ENCODE data around the gene MAT1A. TPM values are rescaled to one million over a fixed set of nuclear protein-coding genes. Genes with fewer than 3 reads are reported as not detected.

The MAT1A gene
- total RNA-seq, 2 donors from 2014 or later, result 9.6 to 11.9 TPM

DNA sequence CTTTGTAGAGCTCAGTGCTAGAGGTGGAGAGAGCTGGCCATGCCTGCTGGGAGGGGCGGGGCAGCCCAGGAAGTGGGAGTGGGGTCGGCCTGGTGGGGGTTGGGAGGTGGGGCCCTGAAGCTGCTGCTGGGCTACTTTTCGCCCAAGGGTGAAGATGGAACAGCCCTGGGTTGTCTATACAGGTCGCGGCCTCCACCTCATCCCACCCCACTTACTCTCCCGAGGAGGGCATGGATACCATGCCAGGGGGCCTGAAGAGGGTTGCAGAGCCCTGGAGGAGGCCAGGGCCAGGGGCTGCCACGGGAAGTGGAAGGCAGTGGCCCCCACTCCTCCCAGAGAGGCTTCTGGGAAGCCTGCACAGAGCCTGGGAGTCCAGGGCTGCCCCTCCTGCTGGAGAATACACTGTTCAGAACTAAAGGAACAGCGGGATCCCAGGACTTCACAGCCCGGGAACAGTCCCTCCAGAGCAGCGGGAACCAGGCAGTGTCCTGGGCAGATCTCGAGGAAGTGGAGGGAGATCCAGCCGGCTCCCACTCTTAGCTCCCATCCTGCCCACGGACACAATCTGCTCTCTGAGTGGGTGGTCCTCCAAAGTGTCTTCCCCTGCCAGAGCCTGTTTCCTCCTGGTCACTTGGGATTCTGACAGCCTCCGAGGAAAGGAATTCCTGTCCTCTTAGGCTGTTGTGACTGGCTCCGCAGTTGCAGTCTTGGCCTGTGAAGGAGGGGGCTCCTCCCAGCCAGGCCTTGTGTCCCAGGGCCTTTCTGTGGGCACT lies 23.5 kb downstream of the MAT1A start:
- no peak for DNase-seq
- Histone ChIP-seq H3K27me3 (no peaks in the 10 kb centered on the region), H3K4me1 (peaks cover 13% of the 10 kb centered on the region), H3K36me3 (replicated peaks in 1 of 2; ENCODE audit: insufficient read depth in 1 of 2, low read depth in 2 of 2) (no peaks in the 10 kb centered on the region), H3K9me3 (no peaks in the 10 kb centered on the region), H3K27ac (peak overlapping the region in 1 of 4 donors; percentile 43), H3K4me3 (no peak overlapping the region)
- TF ChIP-seq, protein P1, sequence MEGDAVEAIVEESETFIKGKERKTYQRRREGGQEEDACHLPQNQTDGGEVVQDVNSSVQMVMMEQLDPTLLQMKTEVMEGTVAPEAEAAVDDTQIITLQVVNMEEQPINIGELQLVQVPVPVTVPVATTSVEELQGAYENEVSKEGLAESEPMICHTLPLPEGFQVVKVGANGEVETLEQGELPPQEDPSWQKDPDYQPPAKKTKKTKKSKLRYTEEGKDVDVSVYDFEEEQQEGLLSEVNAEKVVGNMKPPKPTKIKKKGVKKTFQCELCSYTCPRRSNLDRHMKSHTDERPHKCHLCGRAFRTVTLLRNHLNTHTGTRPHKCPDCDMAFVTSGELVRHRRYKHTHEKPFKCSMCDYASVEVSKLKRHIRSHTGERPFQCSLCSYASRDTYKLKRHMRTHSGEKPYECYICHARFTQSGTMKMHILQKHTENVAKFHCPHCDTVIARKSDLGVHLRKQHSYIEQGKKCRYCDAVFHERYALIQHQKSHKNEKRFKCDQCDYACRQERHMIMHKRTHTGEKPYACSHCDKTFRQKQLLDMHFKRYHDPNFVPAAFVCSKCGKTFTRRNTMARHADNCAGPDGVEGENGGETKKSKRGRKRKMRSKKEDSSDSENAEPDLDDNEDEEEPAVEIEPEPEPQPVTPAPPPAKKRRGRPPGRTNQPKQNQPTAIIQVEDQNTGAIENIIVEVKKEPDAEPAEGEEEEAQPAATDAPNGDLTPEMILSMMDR (IDR thresholded peaks at IDR 0.05), result no peak
- no peak for TF ChIP-seq POLR2A (IDR thresholded peaks at IDR 0.05)
- intact Hi-C loops (cut with DNase I), result no loop called here
- 59 to 72% methylated on average over 11 to 15 of the region's 15 CpGs for WGBS, 2 donors
- ATAC-seq, result no peak

DNA sequence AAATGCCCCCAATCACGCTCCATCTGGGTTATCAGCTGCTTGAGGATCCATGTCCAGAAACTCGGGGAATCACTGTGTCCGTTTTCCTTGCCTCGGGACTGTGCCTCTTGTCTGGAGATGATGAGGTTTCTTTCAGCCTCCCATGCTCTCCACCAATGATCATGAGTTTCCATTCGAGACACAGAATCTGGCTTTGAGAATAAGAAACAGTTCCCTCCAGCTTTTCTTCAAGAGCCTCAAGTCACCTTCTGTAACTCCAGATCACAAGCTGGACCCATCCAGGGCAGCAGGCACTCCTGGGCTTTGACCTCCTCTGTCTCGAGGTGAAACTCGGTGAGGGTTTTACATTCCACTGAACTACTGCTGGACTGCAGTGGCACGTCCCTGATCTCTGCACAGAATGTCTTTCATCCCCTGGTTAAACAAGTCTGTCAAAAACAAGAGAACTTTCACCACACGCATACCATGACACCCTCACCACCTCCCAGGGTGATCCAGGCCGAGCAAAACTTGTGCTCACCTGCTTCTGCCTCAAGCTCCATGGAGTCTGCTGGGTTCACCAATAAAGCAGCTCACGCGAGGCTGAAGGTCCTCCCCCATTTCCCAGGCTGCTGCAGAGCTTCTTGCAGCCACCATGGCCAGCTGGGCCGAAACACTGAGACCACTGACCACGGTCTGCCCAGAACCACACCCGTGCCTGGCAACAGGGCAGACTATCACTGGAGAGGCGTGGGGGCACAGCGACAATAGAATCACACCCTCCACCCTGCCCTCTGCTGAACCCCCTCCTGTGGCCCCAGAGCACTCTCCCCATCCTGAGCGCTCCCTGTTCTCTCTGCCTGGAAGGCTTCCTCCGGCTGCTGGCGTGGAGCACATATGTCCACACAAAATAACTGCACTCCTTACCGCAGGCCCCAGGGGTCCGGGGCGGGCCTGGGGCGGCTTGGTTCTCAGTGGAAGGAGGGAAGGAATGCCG lies 25.1 kb downstream of the MAT1A start:
- Histone ChIP-seq H3K4me1 (peaks cover 12% of the 10 kb centered on the region), H3K27ac (no peak overlapping the region), H3K27me3 (no peaks in the 10 kb centered on the region), H3K9me3 (no peaks in the 10 kb centered on the region), H3K4me3 (no peak overlapping the region), H3K36me3 (replicated peaks in 1 of 2; ENCODE audit: insufficient read depth in 1 of 2, low read depth in 2 of 2) (no peaks in the 10 kb centered on the region)
- intact Hi-C loops (cut with DNase I), result no loop called here
- no peak for ATAC-seq
- TF ChIP-seq, protein P1 (IDR thresholded peaks at IDR 0.05), result no peak
- TF ChIP-seq POLR2A (IDR thresholded peaks at IDR 0.05), result no peak
- no peak for DNase-seq
- WGBS, 2 donors, result 86 to 91% methylated on average over 22 to 23 of the region's 25 CpGs

DNA sequence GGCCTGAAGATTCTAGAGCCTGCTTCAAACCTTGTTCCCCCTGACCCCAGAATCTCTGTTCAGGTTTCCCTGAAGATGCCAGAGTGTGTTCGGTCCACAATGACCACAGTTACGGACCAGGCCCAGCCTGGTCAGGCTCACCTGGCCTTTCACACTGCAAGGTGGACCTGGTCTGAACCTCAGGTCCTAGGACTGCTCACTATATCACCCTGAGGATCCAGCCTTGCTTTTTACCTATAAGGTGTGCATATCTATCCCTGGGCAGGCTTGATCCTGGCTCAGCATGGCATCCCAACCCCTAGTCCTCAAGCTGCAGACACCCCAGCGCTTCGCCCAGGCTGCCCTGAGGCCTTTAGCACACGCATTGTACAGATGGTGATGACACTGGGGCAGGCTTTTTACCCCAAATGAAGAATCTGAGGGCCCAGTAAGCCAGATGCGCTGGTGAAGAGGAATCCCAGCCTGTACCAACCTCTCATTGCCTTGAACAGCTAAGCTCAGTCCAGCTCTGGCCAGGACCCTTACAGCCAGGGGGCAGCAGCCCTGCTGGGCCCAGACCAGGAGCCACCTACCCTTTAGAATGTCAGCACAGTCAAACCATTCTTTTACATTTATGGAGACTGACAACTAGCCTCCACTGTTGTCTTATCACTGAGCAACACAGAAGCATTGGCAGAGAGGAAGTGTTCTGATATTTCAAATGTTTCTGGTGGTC lies 28.0 kb downstream of the MAT1A start:
- Histone ChIP-seq H3K4me3 (no peak overlapping the region), H3K27ac (no peak overlapping the region), H3K4me1 (no peaks in the 10 kb centered on the region), H3K9me3 (no peaks in the 10 kb centered on the region), H3K36me3 (replicated peaks in 1 of 2; ENCODE audit: insufficient read depth in 1 of 2, low read depth in 2 of 2) (no peaks in the 10 kb centered on the region), H3K27me3 (no peaks in the 10 kb centered on the region)
- ATAC-seq (no peak), DNase-seq (no peak)
- 87 to 93% methylated on average over 6 of the region's 6 CpGs for WGBS, 2 donors
- TF ChIP-seq, protein P1 (IDR thresholded peaks at IDR 0.05), result no peak
- no peak for TF ChIP-seq POLR2A (IDR thresholded peaks at IDR 0.05)
- intact Hi-C loops (cut with DNase I), result no loop called here

DNA sequence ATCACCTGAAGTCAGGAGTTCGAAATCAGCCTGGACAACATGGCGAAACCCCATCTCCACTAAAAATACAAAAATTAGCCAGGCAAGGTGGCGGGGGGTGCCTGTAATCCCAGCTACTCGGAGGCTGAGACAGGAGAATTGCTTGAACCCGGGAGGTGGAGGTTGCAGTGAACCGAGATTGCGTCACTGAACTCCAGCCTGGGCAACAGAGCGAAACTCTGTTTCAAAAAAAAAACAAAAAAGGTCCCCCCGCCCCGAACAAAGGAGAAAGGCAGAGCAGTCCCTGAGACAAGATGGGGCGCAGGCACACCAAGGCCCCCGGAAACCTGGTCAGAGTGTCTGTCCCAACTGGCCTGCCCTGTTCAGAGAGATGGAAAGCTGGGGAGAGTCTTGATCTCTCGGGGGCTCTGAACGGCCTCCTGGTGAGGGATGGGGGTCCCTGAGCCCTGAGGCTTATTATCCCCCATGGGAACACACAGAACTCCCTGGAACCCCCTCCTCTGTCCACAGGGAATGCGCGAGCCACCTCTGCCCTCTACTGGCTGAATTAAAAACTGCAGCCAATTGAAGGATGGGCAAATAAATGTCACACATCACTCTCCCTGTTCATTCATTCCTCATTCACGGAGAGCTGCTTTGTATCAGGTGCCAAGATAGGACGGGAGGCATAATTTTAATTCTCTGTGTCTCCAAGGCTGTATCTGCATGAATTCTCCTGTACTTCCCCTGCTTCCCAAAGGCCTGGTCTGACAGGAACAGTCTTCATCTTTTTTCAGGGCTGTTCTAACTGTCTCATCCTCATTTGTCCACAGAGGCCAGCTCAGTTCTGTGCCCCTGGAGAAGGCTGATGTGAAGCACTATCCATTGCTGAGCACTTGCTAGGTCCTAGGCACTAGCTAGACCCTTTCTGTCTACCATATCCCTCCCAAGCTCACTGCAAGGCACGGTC lies 28.9 kb downstream of the MAT1A start:
- ATAC-seq, result no peak
- intact Hi-C loops (cut with DNase I), result no loop called here
- H3K4me1 ChIP-seq, result no peaks in the 10 kb centered on the region
- H3K27ac ChIP-seq, result no peak overlapping the region
- no peaks in the 10 kb centered on the region for H3K27me3 ChIP-seq
- 46 to 48% methylated on average over 19 of the region's 19 CpGs for WGBS, 2 donors
- H3K9me3 ChIP-seq, result no peaks in the 10 kb centered on the region
- DNase-seq, result peak in 1 of 4 donors; percentile 48
- H3K36me3 ChIP-seq (replicated peaks in 1 of 2; ENCODE audit: insufficient read depth in 1 of 2, low read depth in 2 of 2), result no peaks in the 10 kb centered on the region
- H3K4me3 ChIP-seq, result no peak overlapping the region
- TF ChIP-seq, protein P1 (IDR thresholded peaks at IDR 0.05), result peak; percentile 62 to 85 (median 74)
- TF ChIP-seq POLR2A (IDR thresholded peaks at IDR 0.05), result no peak
